Measurements from ENCODE around the gene CHRNA4.

GRCh38 chr20:63334356-63334755 lies 26.8 kb downstream of the CHRNA4 start:
- TF ChIP-seq CTCF (IDR thresholded peaks at IDR 0.05; ENCODE audit: extremely low read depth in 1 of 2, insufficient read depth in 1 of 2, low read depth in 1 of 2, low read length in 2 of 2) = no peak
- TF ChIP-seq POLR2A (IDR thresholded peaks at IDR 0.05; ENCODE audit: low read depth, low read length) = no peak
- no peak for TF ChIP-seq POLR2AphosphoS5 (IDR thresholded peaks at IDR 0.05; ENCODE audit: insufficient read depth, low read depth, low read length)
- no peak for TF ChIP-seq FOS (IDR thresholded peaks at IDR 0.05; ENCODE audit: borderline replicate concordance, insufficient read depth, low read length)

Measured in endothelial cell of umbilical vein (primary cell).